Chondrocyte (in vitro differentiated cells): ENCODE results near the gene ACAD9. TPM values are rescaled to one million over a fixed set of nuclear protein-coding genes. Genes with fewer than 3 reads are reported as not detected.
"Not testable (repeated sequence)": the region's sequence is repeated elsewhere in the genome, so short reads cannot be mapped to it uniquely, and the experiment has no call there.

Source experiments
- DNase-seq: peaks from one replicate; pipeline ENCODE4 v3.0.0; 2021; ENCODE audit warnings: mixed read lengths, low spot score
- H3K27ac Mint-ChIP-seq: one replicate; pipeline ENCODE4 v1.8.0; 2021; ENCODE audit warnings: mild to moderate bottlenecking, moderate library complexity, mixed read lengths; ENCODE audit not compliant: unreplicated experiment
- H3K27me3 Mint-ChIP-seq: 2 replicates; pipeline ENCODE4 v1.8.0; 2021; ENCODE audit warnings: low read depth, mixed read lengths
- H3K36me3 Mint-ChIP-seq: 2 replicates; pipeline ENCODE4 v1.8.0; 2021; ENCODE audit warnings: low read depth, mixed read lengths
- H3K4me1 Mint-ChIP-seq: 2 replicates; pipeline ENCODE4 v1.8.0; 2021; ENCODE audit warnings: low read depth, mild to moderate bottlenecking, mixed read lengths
- H3K4me3 Mint-ChIP-seq: one replicate; pipeline ENCODE4 v1.8.0; 2021; ENCODE audit warnings: mild to moderate bottlenecking, moderate library complexity, mixed read lengths; ENCODE audit not compliant: unreplicated experiment
- H3K9me3 Mint-ChIP-seq: 2 replicates; pipeline ENCODE4 v1.8.0; 2021; ENCODE audit warnings: low read depth, mixed read lengths
- total RNA-seq: library from RNA; stranded (reverse); gene quantifications from 3 replicates; pipeline ENCODE4 v1.2.1, GENCODE V29; 2021
- TF ChIP-seq, protein P1 (sequence below): fragments of 200-600 bp; sonication (generic); IDR thresholded peaks from 2 replicates; pipeline ENCODE4 v1.5.0; 2021; ENCODE audit warnings: antibody characterized with exemption, mild to moderate bottlenecking, moderate library complexity

Gene ACAD9
- total RNA-seq, 1 donor from 2014 or later = 33.9 TPM

DNA sequence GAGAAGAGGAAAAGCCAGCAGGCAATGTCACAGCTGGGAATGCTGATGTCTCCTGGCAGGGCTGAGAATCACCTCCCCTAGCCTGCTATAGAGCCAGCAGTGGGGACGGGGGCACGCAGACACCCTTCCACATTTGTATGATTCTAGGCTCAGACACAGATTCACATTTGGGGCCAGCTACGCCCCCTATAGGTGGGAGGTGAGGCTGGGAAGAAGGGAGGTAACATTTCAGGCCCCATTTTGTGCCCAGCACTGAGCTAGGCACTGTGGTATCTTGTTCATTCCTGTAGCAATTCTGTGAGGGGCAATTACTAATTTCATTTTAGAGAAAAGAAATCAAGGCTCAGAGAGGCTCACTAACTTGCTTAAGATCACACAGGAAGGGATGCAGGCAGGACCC is 15.9 kb upstream of the ACAD9 start:
- Mint-ChIP-seq H3K4me1 (peaks cover 6% of the 10 kb centered on the region), H3K36me3 (peaks cover 8% of the 10 kb centered on the region), H3K27ac (no peak overlapping the region), H3K4me3 (no peak overlapping the region), H3K9me3 (peaks cover 18% of the 10 kb centered on the region), H3K27me3 (no peaks in the 10 kb centered on the region)
- TF ChIP-seq, protein P1, sequence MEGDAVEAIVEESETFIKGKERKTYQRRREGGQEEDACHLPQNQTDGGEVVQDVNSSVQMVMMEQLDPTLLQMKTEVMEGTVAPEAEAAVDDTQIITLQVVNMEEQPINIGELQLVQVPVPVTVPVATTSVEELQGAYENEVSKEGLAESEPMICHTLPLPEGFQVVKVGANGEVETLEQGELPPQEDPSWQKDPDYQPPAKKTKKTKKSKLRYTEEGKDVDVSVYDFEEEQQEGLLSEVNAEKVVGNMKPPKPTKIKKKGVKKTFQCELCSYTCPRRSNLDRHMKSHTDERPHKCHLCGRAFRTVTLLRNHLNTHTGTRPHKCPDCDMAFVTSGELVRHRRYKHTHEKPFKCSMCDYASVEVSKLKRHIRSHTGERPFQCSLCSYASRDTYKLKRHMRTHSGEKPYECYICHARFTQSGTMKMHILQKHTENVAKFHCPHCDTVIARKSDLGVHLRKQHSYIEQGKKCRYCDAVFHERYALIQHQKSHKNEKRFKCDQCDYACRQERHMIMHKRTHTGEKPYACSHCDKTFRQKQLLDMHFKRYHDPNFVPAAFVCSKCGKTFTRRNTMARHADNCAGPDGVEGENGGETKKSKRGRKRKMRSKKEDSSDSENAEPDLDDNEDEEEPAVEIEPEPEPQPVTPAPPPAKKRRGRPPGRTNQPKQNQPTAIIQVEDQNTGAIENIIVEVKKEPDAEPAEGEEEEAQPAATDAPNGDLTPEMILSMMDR = peak; percentile 57
- peak; percentile 1 for DNase-seq

DNA sequence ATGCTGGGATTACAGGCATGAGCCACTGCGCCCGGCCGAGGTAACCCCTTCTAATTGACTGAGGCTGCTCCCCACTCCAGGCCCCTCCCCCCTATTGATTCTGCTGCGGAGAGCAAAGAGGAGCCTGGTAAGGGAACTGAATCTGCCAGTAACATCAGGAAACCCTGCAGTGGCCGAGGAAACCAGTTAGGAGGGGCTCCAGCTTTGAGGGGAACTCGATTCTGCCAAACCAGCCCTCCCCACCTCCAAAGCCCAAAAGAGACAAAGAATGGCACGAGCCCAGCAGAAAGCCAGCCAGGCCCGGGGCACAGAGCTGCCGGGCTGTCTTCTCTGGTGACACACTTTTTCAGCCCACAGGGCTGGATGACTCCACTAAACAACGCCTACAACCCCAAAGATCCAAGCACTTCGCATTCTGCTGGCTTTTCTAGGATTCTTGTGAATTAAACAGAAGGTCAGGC is 15.0 kb upstream of the ACAD9 start:
- Mint-ChIP-seq H3K27me3 (no peaks in the 10 kb centered on the region), H3K4me1 (peaks cover 6% of the 10 kb centered on the region), H3K9me3 (peaks cover 12% of the 10 kb centered on the region), H3K36me3 (peaks cover 3% of the 10 kb centered on the region), H3K4me3 (no peak overlapping the region), H3K27ac (no peak overlapping the region)
- TF ChIP-seq, protein P1 = no peak
- peak; percentile 56 for DNase-seq

DNA sequence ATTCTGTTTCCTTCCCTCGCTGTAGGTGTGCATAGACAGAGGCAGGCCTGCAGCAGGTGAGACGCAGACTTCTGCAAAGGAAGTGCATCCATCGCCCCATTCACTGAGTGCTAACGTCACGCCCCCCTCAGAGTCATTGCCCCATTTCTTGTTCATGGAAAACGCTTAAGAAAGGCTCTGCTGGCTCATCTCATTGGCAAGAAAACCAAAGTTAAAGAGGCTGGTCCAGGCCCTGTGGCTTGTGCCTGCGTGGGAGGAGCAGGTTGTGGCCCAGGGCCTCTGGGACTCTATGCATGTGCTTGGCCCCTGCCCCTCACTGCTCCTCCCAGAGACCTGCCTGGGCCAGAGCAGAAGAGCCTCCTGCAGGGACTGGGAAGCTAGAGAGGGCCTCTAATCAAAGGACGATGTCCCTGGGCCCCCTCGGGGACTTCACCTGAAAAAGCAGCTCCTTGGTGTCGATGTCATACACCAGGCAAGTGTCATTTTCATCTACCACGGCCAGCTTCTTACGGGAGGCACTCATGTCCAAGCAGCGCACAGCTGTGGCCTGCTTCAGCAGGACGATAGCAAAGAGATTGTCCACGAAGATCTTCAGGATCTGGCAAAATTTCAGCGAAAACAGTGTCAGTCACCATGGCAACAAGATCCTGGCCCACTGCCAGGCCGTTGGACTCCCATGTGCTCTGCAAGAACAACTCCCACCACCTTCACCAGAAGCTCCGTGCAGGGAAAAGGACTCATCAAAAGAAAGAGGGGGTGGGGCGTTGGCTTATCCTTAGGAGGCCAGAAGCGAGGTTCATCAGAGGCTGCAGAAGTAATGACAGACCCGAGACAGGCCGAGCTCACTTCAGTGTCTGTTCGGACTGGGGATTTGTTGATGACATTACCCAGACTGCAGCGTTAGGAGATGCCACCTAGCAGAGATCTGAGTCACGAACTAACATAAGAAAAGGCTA is 14.3 kb upstream of the ACAD9 start:
- H3K27me3 Mint-ChIP-seq, H3K4me3 Mint-ChIP-seq, DNase-seq, H3K36me3 Mint-ChIP-seq, H3K9me3 Mint-ChIP-seq, H3K4me1 Mint-ChIP-seq: not testable (repeated sequence)
- H3K27ac Mint-ChIP-seq = peak overlapping the region; percentile 54

DNA sequence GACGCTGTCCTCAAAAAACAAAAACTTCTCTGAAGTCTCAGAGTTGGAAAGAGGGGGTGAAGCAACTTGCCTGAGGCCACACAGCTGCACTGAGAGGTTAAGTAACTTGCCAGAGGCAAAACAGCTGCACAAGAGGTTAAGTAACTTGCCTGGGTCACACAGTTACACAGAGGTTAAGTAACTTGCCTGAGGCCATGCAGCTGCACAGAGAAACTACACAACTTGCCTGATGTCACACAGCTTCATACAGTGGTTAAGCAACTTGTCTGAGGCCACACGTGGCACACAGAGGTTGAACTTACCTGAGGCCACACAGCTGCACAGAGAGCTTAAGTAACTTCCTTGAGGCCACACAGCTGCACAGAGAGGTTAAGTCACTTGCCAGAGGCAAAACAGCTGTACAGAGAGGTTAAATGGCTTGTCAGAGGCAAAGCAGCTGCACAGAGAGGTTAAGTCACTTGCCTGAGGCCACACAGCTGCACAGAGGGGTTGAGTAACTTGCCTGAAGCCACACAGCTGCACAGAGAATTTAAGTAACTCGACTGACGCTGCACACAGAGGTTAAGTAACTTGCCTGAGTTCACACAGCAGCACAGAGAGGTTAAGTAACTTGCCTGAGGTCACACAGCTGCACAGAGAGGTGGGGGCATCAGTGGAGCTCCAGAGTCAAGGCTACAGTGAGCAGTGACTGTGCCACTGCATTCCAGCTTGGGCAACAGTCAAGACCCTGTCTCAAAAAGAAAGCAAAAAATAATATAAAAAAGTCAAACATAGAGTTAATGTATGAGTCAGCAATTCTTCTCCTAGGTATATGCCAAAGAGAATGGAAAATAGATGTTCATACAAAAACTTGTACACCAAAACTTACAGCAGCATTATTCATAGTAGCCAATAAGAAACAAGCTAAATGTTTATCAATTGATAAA is 12.0 kb upstream of the ACAD9 start:
- DNase-seq = no peak
- Mint-ChIP-seq H3K36me3 (no peaks in the 10 kb centered on the region), H3K9me3 (no peaks in the 10 kb centered on the region), H3K4me1 (peaks cover 6% of the 10 kb centered on the region), H3K27me3 (no peaks in the 10 kb centered on the region), H3K27ac (no peak overlapping the region), H3K4me3 (no peak overlapping the region)
- TF ChIP-seq, protein P1 = no peak

DNA sequence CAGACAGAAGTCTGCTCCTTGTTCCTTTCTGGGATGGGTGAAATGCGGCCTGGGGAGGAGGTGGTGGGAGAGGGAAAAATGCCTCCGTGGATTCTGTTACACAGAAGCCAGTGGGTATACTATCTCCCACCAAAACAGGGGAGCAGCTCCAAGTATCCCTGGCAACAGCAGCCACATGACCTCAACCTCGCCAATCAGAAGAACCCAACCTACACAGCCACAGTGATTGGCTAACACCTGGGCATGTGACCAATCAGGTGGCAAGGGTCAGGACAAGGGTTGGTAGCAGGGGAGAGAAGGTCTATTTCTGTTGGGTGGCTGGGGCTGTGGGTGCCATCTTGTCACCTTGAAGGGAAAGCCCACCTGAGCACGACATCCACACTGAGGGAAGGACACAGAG is 9.1 kb upstream of the ACAD9 start:
- no peak for DNase-seq
- Mint-ChIP-seq H3K27ac (no peak overlapping the region), H3K9me3 (no peaks in the 10 kb centered on the region), H3K27me3 (no peaks in the 10 kb centered on the region), H3K4me1 (peaks cover 3% of the 10 kb centered on the region), H3K36me3 (no peaks in the 10 kb centered on the region), H3K4me3 (no peak overlapping the region)
- TF ChIP-seq, protein P1 = no peak
